ENCODE results near the gene SORCS3.

SORCS3 gene

GRCh38 chr10:105291571-105291970 lies 650.5 kb downstream of the SORCS3 start:
- DNase-seq (ENCODE audit: low read depth), result no peak
- H3K4me3 ChIP-seq (ENCODE audit: low read depth, low read length), result no peak overlapping the region
- TF ChIP-seq CTCF (IDR thresholded peaks at IDR 0.05; ENCODE audit: low read depth, low read length) (no peak), POLR2A (IDR thresholded peaks at IDR 0.05; ENCODE audit: extremely low read depth, insufficient read length) (no peak), MYC (IDR thresholded peaks at IDR 0.05; ENCODE audit: low read depth, low read length) (no peak), MAX (IDR thresholded peaks at IDR 0.05; ENCODE audit: low read depth, low read length) (no peak)

- no peak for DNase-seq (ENCODE audit: low read depth)
- no peak for TF ChIP-seq POLR2A (IDR thresholded peaks at IDR 0.05; ENCODE audit: extremely low read depth, insufficient read length)
- no peak for TF ChIP-seq MYC (IDR thresholded peaks at IDR 0.05; ENCODE audit: low read depth, low read length)
- TF ChIP-seq CTCF (IDR thresholded peaks at IDR 0.05; ENCODE audit: low read depth, low read length), result no peak
- no peak for TF ChIP-seq MAX (IDR thresholded peaks at IDR 0.05; ENCODE audit: low read depth, low read length)
- H3K4me3 ChIP-seq (ENCODE audit: low read depth, low read length), result no peak overlapping the region
Measured at GRCh38 chr10:105292236-105292635, 651.1 kb downstream of the SORCS3 start.
